Colonic mucosa (tissue), 4 donors: ENCODE measurements around the gene SPINT2. TPM values are rescaled to one million over a fixed set of nuclear protein-coding genes. Genes with fewer than 3 reads are reported as not detected.
"Not testable (repeated sequence)": the region's sequence is repeated elsewhere in the genome, so short reads cannot be mapped to it uniquely, and the experiment has no call there.

Source experiments
- DNase-seq: peaks from one replicate; pipeline ENCODE4 v3.0.0-alpha.2; 2020
- H3K27ac ChIP-seq: fragments of 200-600 bp; one replicate; pipeline ENCODE4 v1.8.0; 2021
- H3K27me3 ChIP-seq: fragments of 200-600 bp; one replicate; pipeline ENCODE4 v1.8.0; 2021
- H3K36me3 ChIP-seq: fragments of 200-600 bp; one replicate; pipeline ENCODE4 v1.8.0; 2021
- H3K4me1 ChIP-seq: fragments of 200-600 bp; one replicate; pipeline ENCODE4 v1.8.0; 2021; ENCODE audit warnings: mild to moderate bottlenecking
- H3K4me3 ChIP-seq: fragments of 200-600 bp; one replicate; pipeline ENCODE4 v1.8.0; 2021
- H3K9ac ChIP-seq, 2 donors: one replicate each; pipeline ENCODE4 v1.7.0; 2013; ENCODE audit warnings: control low read depth in 2 of 2, low read depth in 2 of 2, low read length in 2 of 2
- H3K9me3 ChIP-seq: fragments of 200-600 bp; one replicate; pipeline ENCODE4 v1.8.0; 2021
- CTCF ChIP-seq: fragments of 200-600 bp; IDR thresholded peaks from one replicate; pipeline ENCODE4 v1.8.0; 2022; ENCODE audit warnings: antibody characterized with exemption, mild to moderate bottlenecking
- intact Hi-C: fragments of 100-400 bp; cut with DNase I; formaldehyde crosslinking; loops from one replicate; pipeline ENCODE4 v1.14.1; 2022
- total RNA-seq, 2 donors: library from RNA; stranded (reverse); fragmentation: NEBNext Ultra II Directional in 1 of 2; extraction: Animal tissue kit (Norgen Biotek cat#: 25700) in 1 of 2; gene quantifications; one replicate each; pipeline ENCODE4 v1.2.1, GENCODE V29; 2021
- donor health status: healthy.
- donor health status: DM: no; HTN: no; CAD: no.
- donor health status: DM: no; HTN: no; CAD: no.

The SPINT2 gene
- total RNA-seq, 2 donors from 2014 or later: 790 to 935 TPM

GRCh38 chr19:38227287-38228004, 36.9 kb upstream of the SPINT2 start:
- DNase-seq: no peak
- Histone ChIP-seq H3K4me3 (no peak overlapping the region), H3K36me3 (no peaks in the 10 kb centered on the region), H3K9ac (no peak overlapping the region), H3K27ac (no peak overlapping the region), H3K27me3 (peaks cover 60% of the 10 kb centered on the region), H3K9me3 (no peaks in the 10 kb centered on the region), H3K4me1 (peaks cover 9% of the 10 kb centered on the region)
- TF ChIP-seq CTCF: no peak
- intact Hi-C loops: no loop called here

GRCh38 chr19:38228005-38228377, 36.4 kb upstream of the SPINT2 start:
- Histone ChIP-seq H3K27me3 (peaks cover 55% of the 10 kb centered on the region), H3K36me3 (no peaks in the 10 kb centered on the region), H3K4me1 (peaks cover 9% of the 10 kb centered on the region), H3K9ac (no peak overlapping the region), H3K4me3 (no peak overlapping the region), H3K9me3 (no peaks in the 10 kb centered on the region), H3K27ac (no peak overlapping the region)
- DNase-seq: no peak
- TF ChIP-seq CTCF: no peak
- intact Hi-C loops: no loop called here

GRCh38 chr19:38228491-38229439, 35.6 kb upstream of the SPINT2 start:
- Histone ChIP-seq H3K27ac (no peak overlapping the region), H3K9me3 (no peaks in the 10 kb centered on the region), H3K4me3 (no peak overlapping the region), H3K27me3 (peaks cover 47% of the 10 kb centered on the region), H3K36me3 (no peaks in the 10 kb centered on the region), H3K9ac (no peak overlapping the region), H3K4me1 (peaks cover 9% of the 10 kb centered on the region)
- no peak for TF ChIP-seq CTCF
- intact Hi-C loops: no loop called here
- DNase-seq: no peak

GRCh38 chr19:38229585-38230073, 34.7 kb upstream of the SPINT2 start:
- no peak overlapping the region for H3K9ac ChIP-seq
- H3K4me3 ChIP-seq: no peak overlapping the region
- H3K27ac ChIP-seq: no peak overlapping the region
- H3K4me1 ChIP-seq: peaks cover 9% of the 10 kb centered on the region
- no peak for DNase-seq
- intact Hi-C loops: no loop called here
- H3K27me3 ChIP-seq: peaks cover 42% of the 10 kb centered on the region
- no peaks in the 10 kb centered on the region for H3K9me3 ChIP-seq
- TF ChIP-seq CTCF: no peak
- H3K36me3 ChIP-seq: no peaks in the 10 kb centered on the region

- H3K9me3 ChIP-seq, H3K27ac ChIP-seq, intact Hi-C loops, DNase-seq, H3K9ac ChIP-seq, H3K36me3 ChIP-seq, H3K4me1 ChIP-seq, H3K4me3 ChIP-seq: not testable (repeated sequence)
- peaks cover 33% of the 10 kb centered on the region for H3K27me3 ChIP-seq
Measured at GRCh38 chr19:38230506-38231133, 33.8 kb upstream of the SPINT2 start.
